K562 (cell line): Measurements from ENCODE around the gene WFIKKN1. TPM values are rescaled to one million over a fixed set of nuclear protein-coding genes. Genes with fewer than 3 reads are reported as not detected.

Experiments
- ATAC-seq: fragments of 200-7000 bp; cut with Tn5 transposase; 3 replicates; pipeline ENCODE4 v1.9.1; 2020; ENCODE audit warnings: moderate library complexity
- BruUV-seq: library from RNA; stranded (reverse); fragments of 400-500 nt; replicated peaks from 2 replicates; lab custom pipeline; 2021; lab: Mats Ljungman, UMichigan
- CTCF ChIA-PET: fragments of 300-600 bp; formaldehyde crosslinking; extraction: SDS; loops from one replicate; lab custom pipeline; 2021; ENCODE audit warnings: low intra/inter-chr PET ratio; lab: Yijun Ruan, JAX
- POLR2A ChIA-PET: fragments of 300-600, 350-650 bp; sonication (Branson Sonifier 250); formaldehyde crosslinking; extraction: SDS; loops from one replicate; lab custom pipeline; 2021; ENCODE audit warnings: antibody characterized with exemption, inconsistent platforms; lab: Yijun Ruan, JAX
- DNase-seq, 4 experiments: peaks; one replicate each; pipeline versions ENCODE4 v3.0.0 to v3.0.0-alpha.2; 2011 to 2018; ENCODE audit warnings: low spot score in 3 of 4, mixed read lengths in 3 of 4; ENCODE audit errors: extremely low read depth in 1 of 4
- FAIRE-seq: peaks from 2 replicates; lab custom pipeline; 2011; peaks lifted over from hg19 to GRCh38; lab: Jason Lieb, UNC
- H2AFZ ChIP-seq: 2 replicates; pipeline ENCODE4 v1.6.0; 2011; ENCODE audit warnings: low read depth, low read length, control low read depth, inconsistent platforms
- H3K27ac ChIP-seq: fragments of 200-600 bp; 3 replicates; pipeline ENCODE4 v1.8.0; 2011; ENCODE audit warnings: low read depth, mild to moderate bottlenecking, control low read depth, inconsistent platforms, low read length, moderate library complexity, mixed read lengths; ENCODE audit errors: extremely low read depth
- H3K27me3 ChIP-seq, 2 experiments: fragments of 300-600 bp in 1 of 2; 2 replicates in 1 of 2; 3 replicates in 1 of 2; pipeline versions ENCODE4 v1.6.0 to v1.8.0; 2011; ENCODE audit warnings: inconsistent platforms in 2 of 2, low read length in 2 of 2, mild to moderate bottlenecking in 1 of 2, mixed read lengths in 1 of 2, moderate library complexity in 1 of 2; ENCODE audit not compliant: control insufficient read depth in 2 of 2, insufficient read depth in 2 of 2
- H3K36me3 ChIP-seq: fragments of 300-600 bp; 3 replicates; pipeline ENCODE4 v1.8.0; 2011; ENCODE audit warnings: mild to moderate bottlenecking, low read length, inconsistent platforms; ENCODE audit not compliant: control insufficient read depth, insufficient read depth
- H3K4me1 ChIP-seq, 2 experiments: fragments of 200-600 bp in 1 of 2; replicated peaks in 1 of 2; 2 replicates in 1 of 2; 3 replicates in 1 of 2; pipeline versions ENCODE4 v1.5.1 to v1.8.0; 2011; ENCODE audit warnings: inconsistent platforms in 2 of 2, low read length in 2 of 2, mild to moderate bottlenecking in 1 of 2, mixed read lengths in 1 of 2, moderate library complexity in 1 of 2; ENCODE audit not compliant: control insufficient read depth in 2 of 2, insufficient read depth in 2 of 2
- H3K4me2 ChIP-seq: 2 replicates; pipeline ENCODE4 v1.6.1; 2011; ENCODE audit warnings: low read length, control low read depth, inconsistent platforms, mixed read lengths; ENCODE audit not compliant: insufficient read depth
- H3K4me3 ChIP-seq: fragments of 200-600 bp; sonication (generic), shearing (Covaris generic); 2 replicates; pipeline ENCODE4 v1.5.1; 2016; ENCODE audit warnings: control low read depth, inconsistent platforms
- H3K79me2 ChIP-seq: fragments of 200-600 bp; 3 replicates; pipeline ENCODE4 v1.8.0; 2011; ENCODE audit warnings: low read length, inconsistent platforms; ENCODE audit not compliant: control insufficient read depth, insufficient read depth
- H3K9ac ChIP-seq, 2 experiments: 2 replicates each; pipeline versions ENCODE4 v1.6.0 to v1.6.1; 2011; ENCODE audit warnings: low read depth in 2 of 2, low read length in 2 of 2, control low read depth in 1 of 2, inconsistent platforms in 1 of 2, mild to moderate bottlenecking in 1 of 2, mixed read lengths in 1 of 2; ENCODE audit not compliant: insufficient read depth in 1 of 2
- H3K9me1 ChIP-seq: one replicate; pipeline ENCODE4 v1.6.0; 2011; ENCODE audit warnings: inconsistent platforms, mild to moderate bottlenecking, low read length, moderate library complexity; ENCODE audit not compliant: control insufficient read depth, insufficient read depth
- H3K9me3 ChIP-seq: replicated peaks from 2 replicates; pipeline ENCODE4 v1.5.1; 2011; ENCODE audit warnings: low read depth, low read length, inconsistent platforms; ENCODE audit not compliant: control insufficient read depth, insufficient read depth
- H4K20me1 ChIP-seq: replicated peaks from 2 replicates; pipeline ENCODE4 v1.6.1; 2011; ENCODE audit warnings: low read length, inconsistent platforms, mixed read lengths; ENCODE audit not compliant: control insufficient read depth, insufficient read depth
- FOXJ3 ChIP-seq: sonication (generic); formaldehyde crosslinking; IDR thresholded peaks from 2 replicates; pipeline ENCODE4 v1.4.0; 2020; ENCODE audit warnings: mild to moderate bottlenecking, missing genetic modification reagents
- FOXO4 ChIP-seq: fragments of 450-650 bp; formaldehyde crosslinking; IDR thresholded peaks from 2 replicates; pipeline ENCODE4 v1.4.0; 2020; ENCODE audit warnings: mild to moderate bottlenecking, moderate library complexity
- HDAC6 ChIP-seq: IDR thresholded peaks from 2 replicates; pipeline ENCODE4 v1.6.1; 2012; ENCODE audit warnings: low read depth, mild to moderate bottlenecking, control low read depth, inconsistent platforms, low read length, moderate library complexity
- HEY1 ChIP-seq: fragments of 250-450 bp; sonication (Bioruptor Pico); IDR thresholded peaks from 2 replicates; pipeline ENCODE4 v1.5.0; 2020; ENCODE audit warnings: mild to moderate bottlenecking, moderate library complexity, borderline replicate concordance
- HOMEZ ChIP-seq: fragments of 250-450 bp; sonication (Bioruptor Pico); IDR thresholded peaks from 2 replicates; pipeline ENCODE4 v1.4.0; 2020; ENCODE audit warnings: mild to moderate bottlenecking, moderate library complexity
- NFIX ChIP-seq: fragments of 250-450 bp; sonication (Bioruptor Pico); IDR thresholded peaks from 2 replicates; pipeline ENCODE4 v1.4.0; 2020; ENCODE audit warnings: low read depth, mild to moderate bottlenecking, moderate library complexity
- POLR2G ChIP-seq: fragments of 200-400 bp; formaldehyde crosslinking; IDR thresholded peaks from 2 replicates; pipeline ENCODE4 v1.6.1; 2017; ENCODE audit warnings: low read depth, mild to moderate bottlenecking, antibody characterized with exemption, low read length, moderate library complexity
- ZHX1 ChIP-seq: fragments of 150-350 bp; conservative IDR thresholded peaks from 2 replicates; pipeline ENCODE4 v1.6.1; 2014; ENCODE audit warnings: low read length
- ZNF197 ChIP-seq: fragments of 200-800 bp; sonication (Bioruptor generic); IDR thresholded peaks from 2 replicates; pipeline ENCODE4 v1.6.1; 2016; ENCODE audit warnings: low read depth, missing genetic modification characterization, missing compliant biosample characterization
- ZNF280B ChIP-seq: fragments of 250-450 bp; sonication (Bioruptor Pico); IDR thresholded peaks from 2 replicates; pipeline ENCODE4 v1.5.1; 2021; ENCODE audit warnings: mild to moderate bottlenecking
- ZNF830 ChIP-seq: fragments of 250-450 bp; sonication (Bioruptor Pico); IDR thresholded peaks from 2 replicates; pipeline ENCODE4 v1.5.0; 2021; ENCODE audit warnings: mild to moderate bottlenecking
- WGBS: fragments of 100-300 bp; shearing (Covaris generic); methylation state at CpG from one replicate; pipeline ENCODE4 v1.1.6; 2016; ENCODE audit warnings: low coverage, mixed read lengths; ENCODE audit not compliant: insufficient coverage; ENCODE audit errors: missing lambda C conversion rate; 5-methylcytosine and 5-hydroxymethylcytosine counted together
- in situ Hi-C: fragments of 300-500 bp; cut with MboI; formaldehyde crosslinking; loops from 4 replicates; pipeline ENCODE4 v1.15.0; 2018; ENCODE audit warnings: inconsistent platforms, mixed read lengths
- intact Hi-C: fragments of 100-400 bp; cut with micrococcal nuclease; formaldehyde crosslinking; loops from 2 replicates; pipeline ENCODE4 v1.14.2; 2022
- polyA plus RNA-seq, 8 experiments: library from polyadenylated mRNA; depleted of rRNA in 4 of 8; stranded (reverse) in 5 of 8; unstranded in 3 of 8; fragments of >200 nt; fragmentation: Nextera tagmentation in 2 of 8; fragmentation: Illumina TruSeq in 1 of 8; extraction: Ambion mirVana in 2 of 8; extraction: Trizol in 1 of 8; gene quantifications; 2 replicates each; pipeline versions ENCODE4 v1.2.1 to v1.2.3, GENCODE V29; 2011 to 2014; ENCODE audit warnings: inconsistent platforms in 1 of 8, missing spikeins in 1 of 8
- total RNA-seq, 7 experiments: library from RNA; depleted of rRNA in 6 of 7; stranded (reverse); fragments of >200 nt in 6 of 7; fragmentation: Illumina TruSeq in 2 of 7; extraction: Trizol in 2 of 7; gene quantifications; 2 replicates each; pipeline versions ENCODE4 v1.2.1 to v1.2.3, GENCODE V29; 2011 to 2021; ENCODE audit warnings: low replicate concordance in 1 of 7

WFIKKN1 gene
- total and polyA plus RNA-seq, 9 of the 15 experiments (the other 6 are each of a cell fraction or from before 2014, with no cell fraction given) = 0.14 to 1.1 (median 0.50) TPM; not detected in 4

- no peak for TF ChIP-seq FOXO4 (CRISPR knock-in tag)
Measured at GRCh38 chr16:595942-596735, 34.6 kb upstream of the WFIKKN1 start (continued).

GRCh38 chr16:596736-597060 is 34.1 kb upstream of the WFIKKN1 start:
- intact Hi-C loops = no loop called here
- DNase-seq = no peak
- Histone ChIP-seq H3K4me1 (peaks cover 0 to 37% of the 10 kb centered on the region in 2 experiments; a peak in 3 of 5 replicates), H3K9me1 (peaks cover 5% of the 10 kb centered on the region), H3K4me2 (no peak overlapping the region), H2AFZ (no peak overlapping the region), H3K27ac (no peak overlapping the region), H3K79me2 (peaks cover 70% of the 10 kb centered on the region), H4K20me1 (peaks cover 6% of the 10 kb centered on the region), H3K36me3 (peaks cover 50% of the 10 kb centered on the region; the same call in 2 of the 3 replicates), H3K4me3 (no peak overlapping the region), H3K9ac (peak overlapping the region in 1 of 2 experiments; percentile 50; a peak in 2 of 4 replicates), H3K9me3 (no peaks in the 10 kb centered on the region), H3K27me3 (no peaks in the 10 kb centered on the region)
- WGBS = 91% methylated on average over 12 of the region's 12 CpGs
- FAIRE-seq = no peak
- in situ Hi-C loops = no loop called here
- no TSS peak for BruUV-seq
- ChIA-PET POLR2A (no interaction called here), CTCF (no interaction called here)
- no peak for ATAC-seq
- TF ChIP-seq NFIX (CRISPR knock-in tag) = no peak
- no peak for TF ChIP-seq ZNF830 (CRISPR knock-in tag)
- no peak for TF ChIP-seq ZHX1
- no peak for TF ChIP-seq FOXJ3 (CRISPR knock-in tag)
- TF ChIP-seq POLR2G = no peak
- no peak for TF ChIP-seq HDAC6
- no peak for TF ChIP-seq HOMEZ
- TF ChIP-seq ZNF280B (CRISPR knock-in tag) = no peak
- TF ChIP-seq ZNF197 = no peak
- TF ChIP-seq HEY1 (CRISPR knock-in tag) = no peak
